ENCODE measurements around the gene ZAR1.

The ZAR1 gene

DNA sequence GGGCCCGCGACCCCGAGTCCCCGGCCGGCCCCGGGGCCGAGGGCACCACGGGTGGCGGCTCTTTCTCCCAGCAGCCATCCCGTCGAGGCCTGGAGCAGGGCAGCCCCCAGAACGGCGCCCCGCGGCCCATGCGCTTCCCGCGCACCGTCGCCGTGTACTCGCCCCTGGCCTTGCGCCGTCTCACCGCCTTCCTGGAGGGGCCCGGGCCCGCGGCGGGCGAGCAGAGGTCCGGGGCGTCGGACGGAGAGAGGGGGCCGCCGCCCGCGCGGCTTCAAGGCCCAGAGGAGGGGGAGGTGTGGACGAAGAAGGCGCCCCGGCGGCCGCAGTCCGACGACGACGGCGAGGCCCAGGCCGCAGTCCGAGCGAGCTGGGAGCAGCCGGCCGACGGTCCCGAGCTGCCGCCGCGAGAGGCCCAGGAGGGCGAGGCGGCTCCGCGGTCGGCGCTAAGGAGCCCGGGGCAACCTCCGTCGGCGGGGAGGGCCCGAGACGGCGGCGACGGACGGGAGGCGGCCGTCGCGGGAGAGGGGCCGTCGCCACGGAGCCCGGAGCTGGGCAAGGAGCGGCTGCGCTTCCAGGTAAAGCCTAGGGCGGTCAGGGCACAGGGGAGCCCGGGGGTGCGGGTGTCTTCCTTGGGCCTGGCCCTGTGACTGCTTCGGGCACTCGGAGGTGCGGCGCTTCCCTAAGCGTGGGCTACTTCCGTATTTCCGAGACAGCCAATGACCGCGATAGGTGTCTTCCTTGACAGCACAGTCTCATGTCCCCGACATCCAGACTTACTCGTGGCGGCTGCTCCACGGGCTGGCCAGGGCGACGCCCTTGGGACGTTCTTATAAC, 845 bp downstream of the ZAR1 start:
- no peak for DNase-seq

DNA sequence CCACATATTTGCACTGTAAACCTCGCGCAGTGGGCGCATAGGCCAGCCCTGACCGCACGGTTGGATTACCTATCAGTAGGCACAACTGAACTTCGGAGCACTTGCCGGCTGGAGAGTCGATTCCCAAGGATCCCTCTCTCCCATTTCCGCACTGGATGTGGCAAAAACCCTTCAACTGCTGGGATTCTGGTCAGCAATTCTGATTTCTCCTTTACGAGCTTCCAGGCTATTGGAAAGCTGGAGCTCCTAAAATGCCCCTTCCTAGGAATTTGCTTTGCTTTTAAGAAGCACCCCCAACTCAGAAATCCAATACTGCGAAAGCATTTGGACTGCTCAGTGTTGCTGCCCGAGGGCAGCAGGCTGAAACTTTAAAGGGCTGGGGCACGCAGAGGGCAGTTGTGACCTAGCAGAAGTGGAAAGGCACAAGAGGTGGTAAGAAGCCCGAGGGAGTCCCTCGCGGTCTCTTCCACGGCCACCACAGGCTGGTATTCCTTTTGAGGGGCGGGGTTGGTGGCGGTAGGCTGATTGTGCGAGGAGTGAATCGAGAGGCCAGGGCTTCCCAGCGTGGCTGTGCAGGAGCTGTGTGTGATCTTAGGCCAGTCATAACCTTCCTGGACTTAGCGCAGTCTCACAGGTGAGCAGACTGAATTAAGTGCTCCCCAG, 1.6 kb downstream of the ZAR1 start:
- DNase-seq = no peak

DNA sequence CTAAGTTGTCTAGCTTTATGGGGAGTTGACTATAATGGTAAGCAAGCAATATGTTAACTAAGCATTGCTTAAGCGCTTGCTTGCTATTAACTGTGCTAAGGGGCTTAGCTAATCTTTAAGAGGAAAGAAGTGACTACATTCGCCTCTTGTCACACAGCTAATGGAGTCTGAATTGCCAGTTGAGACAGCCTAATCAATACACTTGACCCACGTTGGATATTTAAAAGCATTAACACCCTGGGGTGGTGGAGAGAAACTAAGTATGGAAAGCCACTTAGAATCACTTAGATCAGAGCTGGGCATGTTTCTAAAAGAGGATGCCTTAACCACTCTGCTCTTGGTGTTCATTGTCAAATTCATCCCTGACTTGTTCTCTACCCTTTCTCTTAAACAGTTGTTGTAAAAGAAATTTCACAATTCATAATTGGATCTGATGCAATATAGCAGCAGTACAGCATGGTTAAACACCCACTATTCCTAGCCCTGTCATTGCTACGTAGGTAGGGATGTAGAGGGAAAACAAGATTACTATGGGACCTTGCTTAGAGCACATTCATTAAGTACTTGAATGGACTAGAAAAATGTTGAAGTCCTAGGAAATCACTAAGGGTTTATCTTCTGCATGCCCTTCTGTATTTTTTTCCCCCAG, 3.5 kb downstream of the ZAR1 start:
- DNase-seq = no peak

DNA sequence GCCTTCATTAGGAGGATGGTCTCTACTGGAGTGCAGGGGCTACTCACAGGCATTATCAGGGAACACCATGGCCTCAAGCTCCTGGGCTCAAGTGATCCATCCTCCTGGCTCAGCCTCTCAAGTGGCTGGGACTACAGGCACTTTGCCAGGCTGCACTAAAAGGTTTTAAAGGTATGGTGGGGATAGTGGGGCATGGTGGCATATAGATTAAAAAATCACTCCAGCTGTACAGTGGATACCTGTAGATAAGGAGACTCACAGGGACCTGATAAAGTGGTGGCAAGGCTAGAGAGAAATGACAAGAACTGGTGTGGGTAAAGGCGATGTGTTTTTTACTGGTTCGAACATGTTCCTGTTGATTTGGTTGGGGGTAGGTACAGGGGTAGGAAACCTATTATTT, 5.9 kb downstream of the ZAR1 start:
- DNase-seq = no peak

DNA sequence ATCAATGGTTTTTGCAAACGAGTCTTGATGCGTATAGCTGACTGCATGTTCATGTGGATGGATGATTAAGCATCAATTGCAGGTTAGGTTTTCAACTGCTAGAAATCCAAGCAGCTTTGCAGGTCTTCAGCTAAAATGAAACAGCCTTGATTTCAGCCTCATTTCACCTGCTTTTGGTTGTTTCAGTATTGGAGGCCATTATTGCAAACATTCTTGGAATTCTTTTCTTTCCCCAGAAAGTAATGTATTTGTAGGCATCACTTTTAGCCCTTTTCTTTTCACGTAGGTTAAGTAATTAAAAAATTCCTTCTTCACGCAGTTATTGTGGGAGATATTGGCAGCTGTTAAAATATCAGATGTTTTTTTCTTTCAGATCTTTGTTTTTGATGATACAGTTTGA, 8.8 kb downstream of the ZAR1 start:
- DNase-seq = no peak

DNA sequence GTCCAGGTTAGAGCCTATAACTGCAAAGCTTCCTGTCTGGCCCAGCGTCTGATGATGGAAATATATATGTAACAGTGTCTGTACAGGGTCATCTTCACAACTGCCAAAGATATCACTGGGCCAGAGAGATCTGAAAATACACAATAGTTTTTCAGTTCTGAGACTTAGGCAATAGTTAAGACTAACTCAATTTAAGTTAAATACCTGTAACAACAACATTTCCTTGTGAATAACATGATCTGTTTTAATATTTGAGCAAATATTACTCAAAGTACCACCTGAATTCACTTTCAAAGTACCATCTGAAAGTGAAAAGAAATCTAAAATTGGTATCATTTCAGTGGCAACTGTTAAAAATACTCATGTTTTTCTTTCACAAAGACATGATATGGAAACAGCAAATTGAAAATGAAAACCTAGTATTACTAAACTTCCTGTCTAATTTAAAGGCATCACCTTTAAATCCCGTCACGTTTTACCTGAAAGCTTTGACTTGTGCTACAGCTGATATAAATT, 9.6 kb downstream of the ZAR1 start:
- DNase-seq = no peak

DNA sequence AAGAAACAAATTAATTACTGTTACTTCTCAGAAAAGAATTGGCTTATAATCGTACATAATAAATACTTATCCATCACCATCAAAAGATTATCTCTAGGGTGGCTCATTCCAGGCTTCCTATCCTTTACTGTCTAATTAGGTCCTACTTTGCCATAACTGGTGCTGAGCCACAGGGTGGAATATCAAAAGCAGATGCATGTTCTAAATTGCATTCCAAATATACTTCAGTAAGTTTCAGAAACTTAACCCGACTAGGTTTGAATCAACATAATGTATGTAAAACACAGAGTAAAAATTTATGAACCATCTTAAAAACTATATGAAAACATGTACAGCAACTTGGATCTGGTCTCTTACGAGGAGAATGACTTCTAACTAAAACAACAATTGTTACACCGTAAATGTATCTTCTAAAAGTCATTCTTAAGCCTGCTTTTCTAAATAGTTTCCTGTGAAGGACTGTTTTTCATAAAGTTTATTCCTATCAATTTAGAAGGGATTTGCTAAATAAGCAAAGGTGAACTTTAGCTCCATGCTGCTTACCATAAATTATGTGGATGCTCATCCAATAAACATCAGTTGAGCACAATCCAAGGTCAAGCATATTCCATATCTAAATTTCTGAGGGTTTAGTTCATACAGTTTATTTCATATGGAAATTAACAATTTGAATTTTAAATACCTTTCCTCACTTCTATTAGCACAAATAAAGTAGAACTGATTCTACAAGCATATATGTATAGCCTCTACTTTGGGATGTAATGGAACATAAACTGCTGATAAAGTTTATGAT, 13.4 kb downstream of the ZAR1 start:
- no peak for DNase-seq

DNA sequence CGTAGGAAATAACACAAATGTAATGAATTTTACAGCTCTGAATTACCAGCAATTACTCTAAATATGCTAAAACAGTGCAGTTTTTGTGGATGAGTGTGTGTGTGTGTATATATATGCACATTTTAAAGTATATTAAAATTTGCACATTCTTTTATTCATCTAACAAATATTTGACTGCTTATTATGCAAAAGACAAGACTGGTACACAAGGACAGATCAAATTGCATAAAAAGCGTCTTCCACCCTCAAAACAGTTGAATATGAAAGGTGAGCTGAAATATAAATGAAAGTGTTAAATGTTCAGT, 13.9 kb downstream of the ZAR1 start:
- no peak for DNase-seq

DNA sequence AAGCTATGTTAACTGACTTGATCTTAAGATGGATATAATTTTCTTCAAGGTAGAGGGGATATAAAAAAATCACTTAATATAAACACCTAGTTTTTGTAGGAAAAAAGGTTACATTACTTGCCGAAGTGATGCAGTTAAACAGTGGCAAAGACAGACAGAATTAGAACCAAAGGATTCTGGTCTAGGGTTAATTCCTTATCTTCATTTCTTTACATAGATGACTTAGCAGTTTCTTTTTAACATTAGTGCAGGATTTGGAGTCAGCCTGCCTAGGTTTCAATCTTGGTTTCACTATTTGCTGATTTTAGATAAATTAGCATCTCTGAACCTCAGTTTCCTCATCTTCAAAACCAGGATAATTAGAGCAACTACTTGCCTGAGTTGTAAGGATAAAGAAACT, 14.3 kb downstream of the ZAR1 start:
- no peak for DNase-seq

DNA sequence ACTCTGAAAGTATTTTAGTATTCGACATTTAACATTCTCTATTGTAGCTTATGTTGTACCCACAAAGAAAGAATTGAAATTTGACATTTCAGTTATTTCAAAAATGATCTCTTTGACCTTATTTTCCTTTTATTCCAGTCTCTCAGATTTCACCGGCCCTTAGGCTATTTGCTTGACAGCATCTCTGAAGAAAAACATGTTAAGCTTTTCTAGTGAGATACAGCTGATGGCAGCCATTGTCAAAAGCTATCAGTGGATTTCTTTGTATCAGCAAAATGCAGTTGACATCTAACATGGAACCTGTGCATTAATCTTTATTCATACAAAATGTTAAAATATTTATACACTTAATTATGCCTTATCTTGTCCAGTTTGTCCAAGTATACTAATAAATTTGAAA, 16.7 kb downstream of the ZAR1 start:
- DNase-seq = no peak

DNA sequence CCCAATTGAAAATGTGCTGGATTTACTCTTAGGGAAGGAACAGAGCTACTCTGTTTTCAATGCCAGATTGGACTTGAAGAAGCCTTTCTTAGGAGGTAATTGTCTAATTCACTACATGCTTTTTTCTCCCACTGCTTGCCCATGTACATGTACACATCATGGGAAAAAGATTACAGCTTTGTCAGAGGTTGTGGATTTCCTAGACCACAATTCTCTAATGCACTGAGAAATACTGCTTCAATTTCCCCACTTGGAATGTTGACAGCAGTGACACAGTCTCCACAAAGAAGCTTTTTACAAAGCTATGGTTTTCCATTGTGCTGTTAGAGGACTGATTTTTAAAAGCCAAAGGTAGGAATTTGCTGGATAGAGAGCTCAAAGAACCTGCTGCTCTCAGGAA, 19.5 kb downstream of the ZAR1 start:
- DNase-seq = no peak

DNA sequence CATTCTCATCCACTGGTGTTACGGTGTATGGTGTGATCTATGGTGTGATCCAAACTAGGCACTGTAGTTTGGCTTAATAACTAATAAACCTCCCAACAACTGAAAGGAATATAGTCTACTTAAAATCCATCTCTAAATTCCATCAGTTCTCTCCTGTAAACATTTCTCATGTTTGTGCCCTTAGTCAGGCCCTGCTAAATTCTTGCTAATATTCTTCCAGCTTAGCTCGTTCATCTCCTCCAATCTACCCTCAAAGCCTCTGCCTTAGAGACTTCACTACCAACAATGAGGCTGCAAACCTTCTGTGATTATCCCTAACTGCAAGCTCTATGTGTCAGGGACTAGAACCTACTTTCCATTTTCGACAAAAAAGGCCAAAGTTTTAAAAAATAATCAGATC, 28.1 kb downstream of the ZAR1 start:
- DNase-seq = no peak

DNA sequence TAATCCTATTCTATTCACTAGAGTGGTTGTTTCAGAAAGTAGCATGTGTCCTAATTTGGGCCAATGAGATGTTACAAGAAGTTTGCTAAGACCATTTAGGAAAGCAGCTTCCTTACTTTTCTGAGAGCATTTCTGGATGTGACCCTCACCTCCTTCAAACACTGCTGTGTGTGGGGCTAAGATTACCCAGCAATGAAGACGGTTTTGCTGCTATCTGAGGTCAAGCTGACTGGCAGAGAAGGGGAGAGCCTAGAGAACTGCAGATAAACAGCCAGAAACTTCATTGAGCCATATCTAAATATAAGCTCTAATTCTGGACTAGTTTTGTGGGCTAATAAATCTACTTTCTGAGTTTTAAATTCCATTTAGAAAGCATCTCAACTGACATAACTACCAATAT, 36.4 kb downstream of the ZAR1 start:
- no peak for DNase-seq

DNA sequence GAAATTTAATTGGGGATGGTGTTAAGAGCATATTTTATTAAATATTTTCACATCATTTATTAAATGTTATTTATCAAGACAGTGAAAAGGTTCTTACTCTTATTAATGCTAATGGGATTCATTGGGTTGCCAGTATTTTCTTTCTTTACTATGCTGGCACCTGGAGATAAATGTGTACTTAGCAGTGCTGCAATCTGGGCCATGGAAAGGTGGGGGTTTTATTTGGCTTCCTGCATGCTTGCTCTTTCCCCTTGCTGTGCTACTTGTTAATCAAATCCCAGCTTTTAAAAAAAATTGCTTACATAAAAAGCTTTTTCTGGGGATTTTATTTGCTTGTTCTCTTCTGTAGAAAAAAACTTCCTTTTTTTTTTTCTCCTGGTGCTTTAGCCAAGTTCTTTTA, 48.3 kb downstream of the ZAR1 start:
- DNase-seq = no peak

DNA sequence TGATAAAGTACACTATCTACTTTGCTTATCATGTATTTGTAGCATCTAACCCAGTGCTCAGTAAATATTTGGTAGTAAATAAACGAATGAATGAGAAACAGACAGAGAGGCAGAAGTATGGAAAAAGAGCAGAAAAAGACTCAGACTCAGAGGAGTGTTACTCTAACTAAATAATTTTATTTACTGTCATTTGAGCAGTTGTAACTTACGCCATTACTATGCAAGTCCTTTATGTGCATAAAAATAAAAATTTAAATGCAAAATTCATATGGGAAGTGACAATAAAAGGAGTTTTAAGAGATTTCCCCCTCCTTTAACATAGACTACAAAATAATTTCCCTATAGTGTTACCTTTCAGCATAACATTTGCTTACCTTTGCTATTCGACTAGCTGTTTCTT, 49.5 kb downstream of the ZAR1 start:
- no peak for DNase-seq

DNA sequence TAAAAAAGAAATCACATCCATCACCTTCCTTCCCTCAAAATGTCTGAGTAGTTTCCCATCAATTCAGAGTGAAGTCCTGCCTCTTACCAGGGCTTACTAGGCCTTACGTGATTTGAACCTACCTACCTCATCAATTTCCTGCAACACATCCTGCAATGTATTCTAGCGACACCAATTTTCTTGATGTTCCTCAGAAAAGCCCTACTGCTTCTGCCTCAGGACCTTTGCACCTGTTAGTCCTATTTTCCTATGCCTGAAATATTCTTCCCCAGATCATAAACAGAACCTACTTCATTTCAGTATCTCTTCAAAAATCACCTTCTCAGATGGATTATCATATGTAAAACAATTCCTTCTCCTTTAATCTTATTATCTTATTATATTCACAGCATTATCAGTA, 52.8 kb downstream of the ZAR1 start:
- no peak for DNase-seq

DNA sequence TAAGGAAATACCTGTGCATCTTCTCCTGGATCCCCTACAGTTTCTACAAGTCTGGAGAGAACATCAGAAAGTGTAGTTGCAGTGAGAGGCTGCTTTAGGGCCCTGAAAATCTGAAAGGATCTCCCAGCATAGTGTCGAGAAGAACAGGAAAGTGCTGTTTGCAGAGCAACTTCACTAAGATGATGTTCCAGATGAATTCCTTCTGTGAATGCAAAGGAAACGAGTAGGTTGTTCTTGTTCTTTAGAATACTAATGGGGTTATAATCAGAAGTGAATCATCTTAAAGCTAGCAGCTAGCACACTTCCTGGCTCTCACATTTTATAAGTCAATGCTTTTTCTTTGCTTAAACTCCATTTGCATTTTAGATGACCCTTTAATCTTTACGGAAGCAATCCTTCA, 53.7 kb downstream of the ZAR1 start:
- no peak for DNase-seq
